GM19372 (cell line): Measurements from ENCODE around the gene KLK10.
"Not testable (repeated sequence)": the region's sequence is repeated elsewhere in the genome, so short reads cannot be mapped to it uniquely, and the experiment has no call there.

Experiments
- ATAC-seq: cut with Tn5 transposase; IDR thresholded peaks from one replicate; pipeline ENCODE4 v1.9.1; 2021; ENCODE audit warnings: mild to moderate bottlenecking, low read depth, moderate library complexity; ENCODE audit not compliant: unreplicated experiment

Gene KLK10

DNA sequence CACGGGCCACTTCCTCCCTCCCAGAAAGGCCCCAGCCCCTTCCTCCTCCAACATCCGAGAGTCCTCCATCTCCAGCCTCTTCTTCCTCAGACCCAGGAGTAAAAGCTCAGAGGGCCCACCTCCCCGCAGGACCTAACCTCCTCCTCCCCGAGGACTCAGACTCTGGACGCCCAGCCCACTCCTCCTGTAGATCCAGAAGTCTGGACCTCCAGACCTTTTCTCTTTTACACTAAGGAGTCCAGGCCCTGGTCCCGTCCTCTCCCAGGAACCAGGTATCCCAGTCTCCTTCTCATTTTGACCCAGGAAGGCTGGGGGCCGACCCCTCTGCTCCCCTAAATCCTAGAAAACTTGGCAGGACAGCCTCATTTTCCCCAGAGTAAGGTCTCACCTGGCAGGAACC is 16.2 kb downstream of the KLK10 start:
- ATAC-seq, result no peak

DNA sequence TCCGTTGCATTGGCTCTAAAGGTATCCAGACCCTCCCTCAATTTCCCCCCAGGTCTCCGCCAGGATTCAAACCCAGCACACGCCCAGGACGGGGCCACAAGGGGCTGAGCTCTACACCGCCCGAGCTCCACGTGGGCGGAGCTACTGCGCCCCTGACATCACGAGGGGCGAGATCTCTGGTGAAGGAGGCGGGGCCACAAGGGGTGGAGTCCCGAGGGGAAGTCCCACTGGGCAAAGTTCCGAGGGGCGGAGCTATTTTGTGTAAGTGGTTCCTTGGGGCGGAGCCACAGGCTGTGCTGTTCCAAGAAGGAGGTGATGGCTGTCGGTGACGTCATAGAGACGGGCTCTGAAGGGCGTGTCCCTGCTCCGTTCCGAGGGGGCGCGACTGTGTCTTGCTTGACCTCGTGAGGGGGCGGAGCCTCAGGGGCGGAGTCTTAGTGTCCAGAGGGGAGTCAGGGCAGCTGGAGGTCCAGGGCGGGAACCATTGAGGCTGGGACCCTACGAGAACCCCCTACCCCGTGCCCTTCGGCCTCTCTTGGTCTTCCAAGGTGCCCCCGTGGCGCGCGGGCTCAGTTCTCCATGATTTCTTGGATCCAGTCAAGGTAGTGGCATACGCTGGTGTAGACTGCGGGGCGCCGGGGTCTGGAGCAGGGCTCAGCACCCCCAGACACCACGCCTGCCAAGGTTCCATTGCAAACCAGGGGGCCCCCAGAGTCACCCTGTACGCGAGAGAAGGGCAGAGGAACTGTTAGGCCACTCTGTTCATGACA is 16.8 kb downstream of the KLK10 start:
- no peak for ATAC-seq

DNA sequence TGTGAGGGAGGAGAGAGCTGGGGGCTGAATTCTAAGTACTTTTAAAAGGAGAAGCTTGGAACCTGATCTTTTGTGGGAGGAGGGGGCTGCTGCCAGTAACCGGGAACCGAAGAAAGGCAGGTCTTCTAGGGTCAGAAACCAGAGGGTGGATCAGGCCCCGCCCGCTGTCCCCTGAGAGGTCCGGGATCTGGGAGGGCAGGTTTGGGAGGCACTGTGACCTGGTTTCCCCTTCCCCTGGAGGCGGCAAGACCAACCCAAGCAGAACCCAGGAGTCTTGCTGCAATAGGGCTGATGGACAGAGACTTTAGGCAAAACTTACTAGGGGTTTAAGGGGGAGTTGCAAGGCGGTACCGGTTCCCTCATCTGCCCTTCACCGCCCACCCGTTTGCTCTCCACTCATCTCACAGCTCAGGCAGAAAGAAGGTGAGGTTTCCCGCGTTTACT is 17.4 kb downstream of the KLK10 start:
- no peak for ATAC-seq

DNA sequence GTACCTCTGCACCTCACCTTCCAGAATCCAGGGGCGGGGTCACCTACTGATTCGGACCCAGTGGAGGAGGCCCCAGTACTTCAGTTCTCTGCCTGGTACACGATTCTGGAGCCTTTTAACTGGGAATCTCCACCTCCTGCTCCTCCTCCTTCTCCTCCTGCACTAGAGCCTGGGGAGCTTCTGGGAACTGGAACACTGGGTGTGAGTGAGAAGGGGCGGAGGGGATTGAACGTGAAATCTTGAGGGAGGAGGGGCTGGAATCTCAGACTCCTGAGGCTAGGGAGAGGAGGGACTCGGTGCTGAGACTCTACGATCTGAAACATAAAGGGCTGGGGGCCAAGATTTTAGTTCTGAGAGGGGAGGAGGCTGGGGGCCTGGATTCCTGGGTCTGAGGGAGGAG is 18.0 kb downstream of the KLK10 start, which contains the start of gene KLK8:
Gene KLK8 (minus strand): TSS at position 90 of the 400 bp plus-strand sequence. CDS start 437 bp downstream, outside the sequence.
- ATAC-seq, result no peak

DNA sequence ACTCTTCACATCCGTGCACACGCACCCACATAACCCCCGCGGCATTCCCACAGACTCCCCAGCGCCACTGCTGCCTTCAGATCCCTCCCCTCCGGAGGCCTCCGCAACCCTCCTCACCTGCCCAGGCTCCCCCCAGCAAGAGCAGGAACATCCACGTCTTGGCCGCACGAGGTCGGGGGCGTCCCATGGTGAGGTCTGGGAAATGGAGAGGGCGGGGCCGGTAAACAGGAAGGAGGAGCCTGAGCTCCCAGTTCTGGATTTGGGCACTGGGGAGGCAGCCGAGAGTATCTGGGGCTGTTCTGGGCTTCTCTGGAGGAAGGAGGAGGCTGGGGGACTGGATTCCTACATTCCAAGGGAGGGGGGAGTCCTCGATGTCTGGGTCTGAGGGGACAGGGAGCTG is 18.5 kb downstream of the KLK10 start:
- ATAC-seq, result no peak

DNA sequence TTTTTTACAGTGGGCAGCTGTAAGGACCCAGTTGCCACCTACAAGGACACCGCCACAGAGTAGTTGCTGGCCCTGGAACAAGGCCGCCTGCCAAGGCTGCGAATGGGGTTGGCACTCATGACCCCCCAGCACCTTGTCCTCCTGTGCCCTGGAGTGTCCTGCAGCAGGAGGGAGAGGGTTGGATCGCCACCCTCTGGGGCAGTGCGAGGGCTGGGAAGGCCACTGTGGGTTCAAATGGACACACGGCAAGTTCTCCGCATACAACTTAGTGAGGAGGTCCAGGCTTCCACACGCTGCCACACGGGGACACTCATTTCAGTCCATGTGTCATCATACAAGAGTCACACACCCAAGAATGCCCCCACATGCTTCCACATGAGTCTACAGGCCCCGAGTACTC is 19.1 kb downstream of the KLK10 start:
- no peak for ATAC-seq

DNA sequence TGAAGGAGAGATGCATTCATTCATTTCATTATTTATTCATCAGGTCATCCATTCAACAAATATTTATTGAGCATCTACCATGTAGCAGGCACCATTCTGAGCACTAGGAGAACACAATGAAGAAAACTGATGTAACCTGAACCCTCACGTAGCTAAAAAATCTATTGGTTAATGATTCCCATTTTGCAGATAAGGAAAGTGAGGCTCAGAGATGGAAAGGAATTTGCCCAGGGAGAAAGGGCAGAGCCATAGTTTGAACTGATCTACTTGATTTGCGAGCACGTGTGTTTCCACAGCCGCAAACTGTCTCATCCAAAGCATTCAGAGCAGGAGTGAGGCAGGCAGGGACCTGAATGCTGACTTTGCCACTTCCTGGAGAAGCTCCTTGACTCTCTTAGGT is 20.8 kb downstream of the KLK10 start:
- no peak for ATAC-seq

DNA sequence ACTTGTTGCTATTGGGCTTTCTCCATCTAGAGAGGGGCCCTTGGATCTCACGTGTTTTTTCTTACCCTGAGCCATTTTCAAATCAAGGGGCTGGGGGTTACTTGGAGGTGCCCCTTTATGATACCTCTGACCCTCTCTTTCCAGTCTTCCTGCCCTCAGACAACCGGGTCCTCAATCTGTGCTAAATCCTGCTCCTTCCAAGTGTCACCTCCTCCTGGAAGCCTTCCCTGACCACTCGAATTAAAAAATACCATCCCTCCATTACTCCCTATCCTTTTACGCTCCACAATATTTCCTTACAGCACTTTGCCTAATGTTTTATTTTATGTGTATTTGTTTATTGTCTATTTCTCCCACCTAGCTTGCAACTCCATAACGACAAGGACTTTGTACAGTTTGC is 21.4 kb downstream of the KLK10 start:
- no peak for ATAC-seq

DNA sequence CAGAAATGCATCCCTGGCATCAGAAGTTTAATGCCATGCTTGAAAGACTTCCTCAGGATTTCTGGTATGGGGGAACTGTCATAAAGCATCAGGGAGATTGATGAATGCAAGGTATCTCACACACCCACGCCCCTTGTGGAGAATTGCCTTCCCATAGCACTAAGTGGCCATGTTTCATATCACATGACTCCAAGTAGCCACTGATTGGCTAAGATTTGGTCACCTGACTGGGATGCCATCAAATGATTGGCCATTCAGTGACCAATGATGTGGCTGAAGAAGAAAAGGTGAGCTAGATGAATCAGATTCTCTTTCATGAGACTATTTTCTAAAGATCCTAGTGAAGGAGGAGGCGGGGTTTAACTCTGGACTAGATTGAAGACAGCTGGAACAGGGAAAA is 25.4 kb downstream of the KLK10 start:
- no peak for ATAC-seq

DNA sequence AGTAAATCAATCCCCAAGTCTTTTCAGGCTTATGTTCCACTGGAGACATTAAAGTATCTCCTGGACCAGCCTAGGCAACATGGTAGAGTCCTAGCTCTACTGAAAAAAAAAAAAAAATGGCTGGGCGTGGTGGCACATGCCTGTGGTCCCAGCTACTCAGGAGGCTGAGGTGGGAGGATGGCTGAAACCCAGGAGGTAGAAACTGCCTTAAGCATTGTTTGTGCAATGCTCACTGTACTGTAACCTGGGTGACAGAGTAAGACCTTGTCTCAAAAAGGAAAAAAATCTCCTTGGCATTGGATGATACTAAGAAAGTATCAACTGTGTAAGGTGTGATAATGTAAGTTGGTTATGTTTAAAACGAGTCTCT is 26.9 kb downstream of the KLK10 start:
- ATAC-seq, result no peak

DNA sequence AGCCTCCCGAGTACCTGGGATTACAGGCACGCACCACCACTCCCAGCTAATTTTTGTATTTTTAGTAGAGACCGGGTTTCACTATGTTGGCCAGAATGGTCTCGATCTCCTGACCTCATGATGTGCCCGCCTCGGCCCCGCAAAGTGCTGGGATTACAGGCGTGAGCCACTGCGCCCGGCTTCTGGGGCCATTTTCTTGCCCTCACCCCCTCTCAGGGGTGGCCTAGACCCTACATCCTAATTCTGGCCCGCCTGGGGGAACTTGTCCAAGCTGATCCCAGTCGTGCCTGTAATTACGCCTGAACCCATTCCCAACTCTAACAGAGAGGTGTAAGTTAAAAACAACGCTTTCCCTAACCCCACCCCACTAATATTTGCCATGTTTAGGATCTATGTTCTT is 35.1 kb downstream of the KLK10 start:
- ATAC-seq, result not testable (repeated sequence)

DNA sequence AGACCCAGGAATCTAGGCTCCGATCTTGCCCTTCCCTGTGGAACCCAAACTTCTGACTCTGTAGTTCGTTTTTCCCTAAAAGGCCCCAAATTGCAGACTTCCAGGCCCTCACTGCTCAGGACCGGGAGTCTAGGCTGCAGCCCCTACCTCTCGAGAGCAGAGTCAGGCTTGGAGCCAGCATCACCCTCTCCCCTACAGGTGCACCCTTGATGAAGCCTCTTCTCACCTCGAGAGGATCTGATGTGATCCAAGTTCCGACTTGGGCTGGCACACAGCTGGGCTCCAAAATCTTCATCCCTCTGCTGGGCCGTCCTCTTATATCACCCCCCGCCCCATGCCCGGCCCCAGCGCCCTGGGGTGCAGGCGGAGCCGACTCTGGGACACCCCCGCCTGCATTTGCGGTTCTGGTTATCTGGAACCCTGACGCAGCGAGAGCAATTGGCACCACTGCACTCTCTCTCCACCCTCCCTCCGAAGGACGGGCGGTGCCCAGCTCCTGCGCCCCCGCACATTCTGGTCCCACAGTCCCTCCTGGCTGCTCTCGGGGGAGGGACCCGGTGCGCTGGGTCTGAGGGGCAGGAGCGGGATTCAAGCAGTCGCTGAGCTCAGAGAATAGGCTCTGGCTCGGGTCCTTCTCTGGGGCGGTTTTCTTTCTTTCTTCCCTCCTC is 35.8 kb downstream of the KLK10 start, which contains the start of gene KLK7:
Gene KLK7 (minus strand): TSS at position 293 of the 668 bp plus-strand sequence. CDS start 1,518 bp downstream, outside the sequence.
- no peak for ATAC-seq

DNA sequence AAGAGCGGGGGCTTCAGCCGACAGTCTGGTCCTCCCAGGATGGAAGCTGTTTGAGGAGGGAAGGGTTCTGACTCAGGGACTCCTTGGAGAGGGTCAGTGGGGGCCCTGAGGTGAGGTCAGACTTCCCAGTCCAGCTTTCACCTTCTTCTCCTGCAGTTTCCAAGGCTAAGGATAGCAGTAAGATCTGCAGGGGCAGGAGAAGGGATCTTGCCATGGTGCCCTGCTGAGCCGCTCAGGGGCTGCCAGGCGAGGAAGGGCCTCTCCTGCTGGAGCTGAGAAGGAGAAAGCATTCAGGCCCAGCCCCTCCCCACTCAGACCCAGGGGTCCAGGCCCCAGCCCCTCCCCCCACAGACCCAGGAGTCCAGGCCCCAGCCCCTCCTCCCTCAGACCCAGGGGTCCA is 37.3 kb downstream of the KLK10 start:
- no peak for ATAC-seq

DNA sequence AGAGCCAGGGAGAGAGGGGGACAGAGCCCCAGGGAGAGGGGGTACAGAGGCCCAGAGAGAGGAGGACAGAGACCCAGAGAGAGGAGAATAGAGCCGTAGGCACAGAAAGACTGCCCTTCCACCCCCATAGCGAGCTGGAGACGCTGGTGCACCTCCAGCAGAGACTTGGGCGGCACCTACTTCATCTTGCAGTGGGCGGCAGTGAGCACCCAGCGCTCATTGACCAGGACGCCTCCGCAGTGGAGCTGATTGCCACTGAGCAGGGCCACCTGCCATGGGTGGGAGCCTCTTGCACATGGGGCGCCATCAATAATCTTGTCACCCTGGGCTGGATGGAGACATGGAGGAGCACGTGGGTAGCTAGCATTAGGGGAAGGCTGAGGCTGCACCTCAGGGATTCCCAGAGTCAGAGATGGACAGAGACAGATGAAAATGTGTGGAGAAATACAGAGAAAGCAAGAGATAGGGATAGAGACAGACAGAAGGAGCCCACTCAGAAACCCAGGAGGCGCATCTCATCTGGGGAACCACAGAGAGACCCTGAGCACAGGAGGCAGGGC is 37.8 kb downstream of the KLK10 start:
- ATAC-seq, result no peak

DNA sequence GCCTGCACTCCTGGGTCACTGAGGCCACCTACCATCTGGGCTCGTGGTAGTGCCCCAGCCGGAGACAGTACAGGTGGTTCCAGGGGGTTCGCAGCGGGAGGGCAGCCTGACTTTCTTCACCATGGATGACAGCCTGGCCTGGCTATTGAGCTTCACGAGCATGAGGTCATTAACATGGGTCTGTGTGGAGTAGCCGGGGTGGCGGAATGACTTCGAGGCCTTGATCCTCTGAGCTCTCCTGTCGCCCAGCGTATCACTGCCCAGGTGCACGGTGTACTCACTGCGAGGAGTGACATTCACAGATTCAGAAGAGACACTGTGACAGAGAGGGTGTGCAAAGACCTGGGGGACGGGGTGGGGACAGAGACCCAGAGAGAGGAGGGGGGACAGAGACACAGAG is 39.3 kb downstream of the KLK10 start:
- no peak for ATAC-seq

DNA sequence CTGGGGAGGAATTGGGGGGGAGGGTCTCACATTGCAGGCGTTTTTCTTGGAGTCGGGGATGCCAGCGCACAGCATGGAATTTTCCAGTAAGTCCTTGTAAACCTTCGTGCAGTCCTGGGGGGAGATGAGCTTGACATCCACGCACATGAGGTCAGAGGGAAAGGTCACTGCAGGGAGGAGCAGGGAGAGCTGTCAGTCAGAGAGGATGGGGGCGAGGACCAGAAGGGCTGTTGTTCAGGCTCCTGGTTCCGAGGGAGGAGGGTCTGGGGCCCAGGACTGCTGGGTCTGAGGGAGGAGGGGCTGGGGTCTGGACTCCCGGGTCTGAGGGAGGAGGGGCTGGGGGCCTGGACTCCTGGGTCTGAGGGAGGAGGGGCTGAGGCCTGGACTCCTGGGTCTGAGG is 39.8 kb downstream of the KLK10 start:
- no peak for ATAC-seq

DNA sequence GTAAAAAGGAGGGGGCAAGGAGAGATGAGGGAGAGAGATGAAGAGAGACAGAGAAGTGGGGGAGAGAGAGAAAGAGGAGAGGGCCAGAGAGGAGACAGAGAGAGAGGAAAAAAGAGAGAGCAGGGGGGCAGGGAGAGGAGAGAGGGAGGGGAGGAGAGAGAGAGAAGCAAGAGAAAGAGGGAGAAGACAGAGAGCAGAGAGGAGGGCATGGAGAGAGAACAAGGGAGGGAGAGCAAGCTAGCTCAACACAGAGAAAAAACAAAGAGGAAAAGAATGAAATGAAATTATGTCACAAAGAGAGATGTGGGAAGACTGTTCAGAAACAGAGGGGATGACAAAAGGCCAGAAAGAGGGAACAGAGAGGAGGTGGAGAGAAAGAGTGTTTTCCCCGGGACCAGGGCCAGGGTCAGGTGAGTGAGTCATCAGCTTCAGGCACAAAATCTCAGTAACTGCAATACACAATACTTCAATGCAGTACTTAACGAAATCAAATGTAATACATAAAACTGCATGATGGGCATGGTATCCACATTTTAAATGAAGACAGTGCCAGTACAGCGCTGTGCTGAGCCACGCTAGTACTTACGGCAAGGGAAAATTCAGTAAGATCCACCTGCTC is 40.6 kb downstream of the KLK10 start:
- no peak for ATAC-seq

DNA sequence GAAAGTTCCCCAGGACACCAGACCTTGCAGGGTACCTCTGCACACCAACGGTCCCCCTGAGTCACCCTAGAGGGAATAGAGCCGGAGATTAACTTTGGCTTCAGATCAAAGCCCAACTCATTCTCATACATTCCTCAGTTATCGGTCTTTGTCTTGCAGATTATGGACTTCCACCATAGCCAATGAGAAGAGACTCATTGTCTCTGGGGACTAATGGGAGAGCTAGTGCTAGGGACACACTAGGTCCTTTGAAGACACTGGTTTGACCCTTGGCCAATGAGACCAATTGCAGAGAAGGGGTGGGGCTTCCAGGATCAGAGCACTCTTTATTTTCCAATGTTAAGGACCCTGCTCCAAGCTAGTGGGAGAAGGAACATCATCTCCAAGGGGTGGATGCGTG is 41.9 kb downstream of the KLK10 start:
- no peak for ATAC-seq

DNA sequence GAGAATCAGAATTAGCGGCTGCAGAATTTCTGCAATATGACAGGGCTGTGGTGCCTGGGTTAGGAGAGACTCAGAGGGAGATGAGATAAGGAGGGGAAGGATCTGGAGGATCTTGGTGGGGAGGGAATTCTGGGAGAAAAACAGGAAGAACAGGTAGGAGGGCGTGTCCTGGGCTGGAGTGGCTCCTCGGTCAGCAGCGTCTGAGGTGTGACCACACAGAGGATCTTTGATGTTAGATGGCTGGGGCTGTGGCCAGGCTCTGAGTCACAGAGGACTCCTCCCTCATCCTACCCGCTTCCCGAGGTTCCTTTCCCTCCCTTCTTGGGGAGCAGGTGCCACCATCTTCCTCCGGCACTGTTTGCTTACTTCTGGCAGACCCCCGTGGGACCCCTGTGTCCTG is 43.7 kb downstream of the KLK10 start:
- no peak for ATAC-seq

DNA sequence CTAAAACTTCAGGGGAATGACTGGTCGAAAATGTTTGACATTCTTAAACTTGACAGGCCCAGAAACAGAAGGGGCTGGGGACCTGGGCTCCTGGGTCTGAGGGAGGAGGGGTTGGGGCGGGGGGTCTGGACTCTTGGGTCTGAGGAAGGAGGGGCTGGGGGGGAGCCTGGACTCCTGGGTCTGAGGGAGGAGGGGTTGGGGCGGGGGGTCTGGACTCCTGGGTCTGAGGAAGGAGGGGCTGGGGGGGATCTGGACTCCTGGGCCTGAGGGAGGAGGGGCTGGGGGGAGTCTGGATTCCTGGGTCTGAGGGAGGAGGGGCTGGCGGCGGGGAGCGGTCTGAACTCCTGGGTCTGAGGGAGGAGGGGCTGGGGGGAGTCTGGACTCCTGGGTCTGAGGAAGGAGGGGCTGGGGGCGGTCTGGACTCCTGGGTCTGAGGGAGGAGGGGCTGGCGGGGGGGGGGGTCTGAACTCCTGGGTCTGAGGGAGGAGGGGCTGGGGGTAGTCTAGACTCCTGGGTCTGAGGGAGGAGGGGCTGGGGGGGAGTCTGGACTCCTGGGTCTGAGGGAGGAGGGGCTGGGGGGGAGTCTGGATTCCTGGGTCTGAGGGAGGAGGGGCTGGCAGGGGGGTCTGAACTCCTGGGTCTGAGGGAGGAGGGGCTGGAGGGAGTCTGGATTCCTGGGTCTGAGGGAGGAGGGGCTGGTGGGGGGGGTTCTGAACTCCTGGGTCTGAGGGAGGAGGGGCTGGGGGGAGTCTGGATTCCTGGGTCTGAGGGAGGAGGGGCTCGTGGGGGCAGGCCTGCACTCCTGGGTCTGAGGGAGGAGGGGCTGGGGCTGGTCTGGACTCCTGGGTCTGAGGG is 44.6 kb downstream of the KLK10 start:
- no peak for ATAC-seq
